HG03442 (cell line): ENCODE data around the gene EEF1G.
A peak's percentile ranks its signal among the peaks of the same experiment; 100 is the strongest.
"Not testable (repeated sequence)": the region's sequence is repeated elsewhere in the genome, so short reads cannot be mapped to it uniquely, and the experiment has no call there.

Experiments used
- ATAC-seq: cut with Tn5 transposase; IDR thresholded peaks from one replicate; pipeline ENCODE4 v1.9.1; 2021; ENCODE audit warnings: mild to moderate bottlenecking, moderate library complexity; ENCODE audit not compliant: unreplicated experiment

Gene EEF1G

DNA sequence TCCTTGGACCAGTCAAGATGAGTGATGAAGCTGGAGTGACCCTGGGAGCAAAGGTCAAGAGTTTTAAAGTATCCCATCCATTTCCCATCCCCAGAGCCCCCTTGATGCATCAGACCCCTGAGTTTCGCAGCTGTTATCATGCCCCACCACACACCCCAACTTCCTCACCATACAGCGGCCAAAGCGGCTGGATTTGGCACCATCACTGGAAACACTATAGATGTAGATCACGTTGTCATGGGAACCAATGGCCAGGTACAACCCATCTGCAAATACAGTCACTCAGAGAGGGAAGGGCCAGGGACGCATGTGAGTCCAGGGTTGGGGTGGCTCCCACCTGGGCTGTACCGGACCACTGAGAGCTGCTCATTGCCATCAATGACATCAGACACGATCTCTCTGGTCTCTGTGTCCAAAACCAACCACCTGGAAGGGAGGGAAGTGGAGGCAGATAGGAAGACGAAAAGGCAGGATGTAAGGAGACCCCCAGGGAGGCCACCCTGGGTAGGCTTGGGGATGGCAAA is 30.1 kb upstream of the EEF1G start:
- ATAC-seq: no peak

GRCh38 chr11:62603072-62603408 is 29.3 kb upstream of the EEF1G start:
- no peak for ATAC-seq

DNA sequence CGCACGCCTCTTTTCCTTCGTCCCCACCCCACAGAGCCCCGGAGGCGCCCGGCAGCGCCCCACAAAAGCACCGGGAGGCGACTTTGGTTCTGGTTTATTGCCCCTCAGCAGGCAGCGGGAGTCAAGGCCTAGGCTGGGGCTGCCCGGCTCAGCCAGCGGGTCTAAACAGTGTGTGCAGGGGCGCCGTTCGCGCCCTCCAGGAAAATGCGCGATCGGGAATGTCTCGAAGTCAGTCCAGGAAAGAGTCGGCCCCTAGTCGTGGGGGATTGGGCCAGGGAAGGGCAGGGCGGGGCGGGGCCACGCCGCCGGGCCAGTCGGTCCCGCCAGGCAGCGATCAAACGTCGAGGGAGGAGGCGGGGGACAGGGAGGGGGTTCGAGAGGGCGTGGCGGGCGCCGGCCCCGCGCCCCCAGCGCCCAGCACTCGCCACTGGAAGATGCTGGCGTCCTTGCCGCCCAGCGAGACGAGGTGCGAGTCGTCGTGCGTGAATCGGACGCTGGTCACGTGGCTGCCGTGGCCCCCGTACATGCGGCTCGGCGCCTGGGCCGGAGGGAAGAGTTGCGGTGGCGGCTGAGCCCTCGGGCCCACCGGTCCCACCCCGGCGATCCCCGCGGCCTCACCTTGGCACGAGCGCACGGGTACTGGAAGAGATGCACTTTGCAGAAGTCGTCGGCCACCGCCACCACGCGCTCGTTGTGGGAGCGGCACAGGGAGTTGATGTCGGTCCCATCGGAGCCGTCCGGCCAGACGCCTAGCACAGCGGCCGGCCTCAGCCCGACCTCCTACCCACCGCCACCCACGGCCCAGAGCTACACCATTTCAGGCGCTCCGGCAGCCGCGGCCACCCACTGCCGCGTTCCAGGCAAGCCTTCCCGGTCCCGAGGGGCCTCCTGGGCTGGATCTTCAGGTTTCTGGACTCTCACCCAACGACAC is 28.7 kb upstream of the EEF1G start:
- no peak for ATAC-seq

- ATAC-seq: peak; percentile 73
Measured at GRCh38 chr11:62601372-62602140, 27.9 kb upstream of the EEF1G start, which contains the start of gene MTA2. Gene MTA2 (minus strand): TSS chr11:62601865. CDS start chr11:62601450, 415 bp downstream.

GRCh38 chr11:62601122-62601371 is 27.4 kb upstream of the EEF1G start:
- ATAC-seq: peak; percentile 6

DNA sequence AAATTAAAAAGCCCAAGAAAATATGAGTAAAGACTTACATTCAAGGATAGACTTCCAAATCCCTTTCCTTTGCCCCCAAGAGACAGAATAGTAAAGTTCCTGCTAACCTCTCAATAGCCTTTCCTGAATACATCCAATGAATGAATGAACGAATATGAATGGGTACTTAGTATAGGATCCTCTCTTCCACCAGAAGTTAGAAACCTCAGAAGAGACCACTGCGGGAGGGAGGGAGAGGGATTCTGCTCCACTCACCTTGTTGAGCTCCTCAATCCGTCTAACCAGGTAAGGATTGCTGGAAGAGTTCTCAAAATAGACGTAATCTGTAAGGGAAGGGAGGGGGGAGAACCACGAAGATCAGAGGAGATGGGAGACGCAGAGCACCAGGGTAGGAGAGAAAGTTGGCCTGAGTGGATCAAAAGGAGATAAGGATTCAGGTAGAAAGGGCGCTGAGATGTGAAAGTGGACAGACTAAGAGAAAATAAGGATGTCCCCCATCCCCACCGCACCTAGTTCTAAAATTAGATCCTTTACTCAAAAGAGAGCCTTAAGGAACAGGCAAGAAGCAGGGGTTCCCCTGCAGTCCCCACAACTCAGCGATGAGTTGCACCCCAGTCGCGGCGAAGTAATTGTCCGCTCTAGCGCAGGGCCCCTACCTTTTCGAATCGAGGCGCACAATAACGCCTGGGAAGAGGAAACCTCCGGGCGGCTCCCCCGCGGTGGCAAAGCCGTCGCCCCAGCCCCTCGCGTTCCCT is 26.9 kb upstream of the EEF1G start:
- ATAC-seq: no peak

DNA sequence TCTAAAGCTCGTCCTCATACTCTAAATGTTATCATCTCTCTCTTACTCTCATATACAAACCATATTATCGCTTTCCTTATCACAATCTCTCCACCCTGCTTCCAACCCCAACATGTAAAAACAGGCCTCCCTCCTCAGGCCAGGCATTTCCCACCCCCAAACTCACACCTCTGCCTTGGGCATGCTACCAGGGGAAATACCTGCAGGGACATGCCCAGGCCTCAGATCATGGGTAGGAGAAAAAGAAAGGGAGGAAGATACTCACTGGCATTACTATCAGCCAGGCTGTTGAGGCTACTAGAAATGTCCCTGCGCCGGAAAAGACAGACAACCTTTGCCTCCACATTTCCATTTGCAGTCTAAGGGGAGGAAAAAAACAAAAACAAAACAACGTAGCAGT is 26.2 kb upstream of the EEF1G start:
- no peak for ATAC-seq

- ATAC-seq: peak; percentile 49
Measured at GRCh38 chr11:62599069-62599696, 25.5 kb upstream of the EEF1G start.

DNA sequence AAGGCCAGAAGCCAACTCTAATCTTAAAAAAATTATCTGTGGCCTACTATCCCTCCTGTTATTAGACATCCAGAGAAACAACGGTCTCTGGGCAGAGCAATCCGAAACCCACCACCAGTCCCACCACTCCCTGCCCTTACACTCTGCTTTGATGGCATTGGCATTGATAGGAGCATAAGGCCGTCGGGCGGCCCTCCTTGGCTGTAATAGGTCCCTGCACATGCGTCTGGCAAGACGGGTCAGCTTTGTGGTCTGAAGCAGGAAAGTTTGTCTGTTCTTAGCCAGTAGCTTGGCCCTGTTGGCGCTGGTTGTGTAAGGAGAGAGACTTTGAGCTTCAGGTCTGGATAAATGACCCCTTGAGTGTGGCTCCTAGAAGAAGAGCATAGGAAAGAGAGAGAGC is 21.4 kb upstream of the EEF1G start:
- no peak for ATAC-seq

- ATAC-seq: no peak
Measured at GRCh38 chr11:62593434-62594044, 19.8 kb upstream of the EEF1G start.

GRCh38 chr11:62592989-62593421 is 19.3 kb upstream of the EEF1G start:
- no peak for ATAC-seq

DNA sequence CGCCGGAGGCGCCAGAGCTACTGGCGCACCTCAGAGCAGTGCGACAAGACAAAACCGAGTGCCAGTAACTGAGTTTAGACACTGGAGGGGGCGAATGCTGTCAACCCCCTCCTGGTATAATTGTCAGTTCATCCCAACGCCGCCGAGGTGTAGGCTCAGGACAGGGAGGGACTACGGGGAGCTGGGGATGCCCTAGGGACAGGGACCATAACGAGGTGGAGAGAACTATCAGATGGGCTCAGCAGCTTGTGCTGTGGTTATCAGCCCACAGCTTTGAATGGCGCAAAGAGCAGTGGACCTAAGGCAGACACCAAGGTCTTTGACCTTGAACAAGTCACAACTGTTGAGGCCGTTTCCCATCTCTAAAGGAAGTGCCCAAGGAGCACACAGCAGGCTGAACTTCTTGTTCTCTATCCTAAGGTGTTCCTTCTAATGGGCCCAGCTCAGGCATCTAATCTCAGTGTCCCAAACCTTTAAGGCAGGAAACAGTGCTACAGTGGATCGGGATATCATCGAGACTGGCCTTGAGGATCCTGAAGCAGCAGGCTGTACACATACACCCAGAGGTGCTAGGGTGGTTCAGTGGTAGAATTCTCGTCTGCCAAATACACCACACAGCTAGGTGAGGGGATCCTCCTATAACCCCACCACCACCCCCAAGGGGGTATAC is 18.6 kb upstream of the EEF1G start:
- peak; percentile 4 for ATAC-seq

DNA sequence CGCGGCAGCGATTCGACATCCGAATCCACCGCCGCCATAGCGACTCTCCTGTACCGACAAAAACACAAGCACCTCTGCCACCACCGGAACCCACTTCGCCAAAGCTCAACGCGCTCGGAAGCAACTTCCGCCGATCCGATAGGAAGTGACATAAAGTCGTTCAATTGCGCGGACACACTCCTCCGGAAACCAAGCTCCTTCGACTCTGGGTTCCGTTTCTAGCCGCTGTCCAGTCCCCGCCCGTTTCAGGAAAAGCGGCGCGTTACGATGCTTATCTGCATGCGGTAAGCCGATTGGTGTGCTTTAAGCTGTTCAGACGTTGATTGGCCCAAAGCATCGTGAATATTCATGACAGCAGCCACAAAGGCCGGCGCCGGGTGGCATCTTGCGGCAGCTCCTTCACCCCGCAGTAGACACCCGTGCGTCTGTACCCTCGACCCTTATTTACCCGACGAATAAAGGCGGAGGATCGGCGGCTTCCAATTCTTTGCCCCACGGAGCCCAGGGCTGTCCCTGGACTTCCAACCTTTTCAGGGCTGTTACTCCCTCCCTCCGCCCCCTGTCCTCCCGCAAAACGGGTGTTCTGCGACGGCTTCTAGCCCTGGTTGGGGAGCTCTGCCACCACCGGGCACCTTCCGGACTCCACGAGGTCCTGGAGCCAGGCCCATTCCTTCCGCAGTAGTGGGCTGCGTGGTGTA is 17.9 kb upstream of the EEF1G start, which contains the start of gene TUT1:
TUT1 (minus strand) TSS at position 76 of the 698 bp plus-strand sequence; CDS start at position 38, 38 bp downstream.
- peak; percentile 75 for ATAC-seq

DNA sequence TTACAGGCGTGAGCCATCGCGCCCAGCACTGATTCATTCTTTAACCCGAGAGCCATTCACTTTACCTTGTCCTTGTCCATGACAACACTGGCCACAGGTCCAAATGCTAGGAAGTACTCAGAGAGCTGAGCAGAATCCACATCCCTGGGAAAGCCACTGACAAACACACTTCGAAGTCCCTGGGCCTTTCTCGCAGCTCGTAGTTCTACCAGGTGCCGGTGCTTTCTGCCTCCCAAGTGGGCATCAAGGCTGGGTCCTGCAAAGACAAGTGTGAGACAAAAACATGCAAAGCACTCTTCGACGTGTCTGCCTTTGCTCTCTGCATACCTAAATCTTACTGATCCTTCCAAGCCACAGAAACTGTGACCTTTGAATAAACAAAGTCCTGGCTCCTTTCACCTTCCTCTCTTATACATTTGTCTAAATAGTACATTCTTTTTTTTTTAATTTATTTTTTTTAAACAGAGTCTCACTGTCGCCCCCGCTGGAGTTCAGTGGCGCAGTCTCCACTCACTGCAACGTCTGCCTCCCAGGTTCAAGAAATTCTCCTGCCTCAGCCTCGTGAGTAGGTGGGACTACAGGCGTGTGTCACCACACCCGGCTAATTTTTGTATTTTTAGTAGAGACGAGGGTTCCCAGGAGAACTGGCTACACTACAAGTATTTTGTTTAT is 15.4 kb upstream of the EEF1G start:
- no peak for ATAC-seq

DNA sequence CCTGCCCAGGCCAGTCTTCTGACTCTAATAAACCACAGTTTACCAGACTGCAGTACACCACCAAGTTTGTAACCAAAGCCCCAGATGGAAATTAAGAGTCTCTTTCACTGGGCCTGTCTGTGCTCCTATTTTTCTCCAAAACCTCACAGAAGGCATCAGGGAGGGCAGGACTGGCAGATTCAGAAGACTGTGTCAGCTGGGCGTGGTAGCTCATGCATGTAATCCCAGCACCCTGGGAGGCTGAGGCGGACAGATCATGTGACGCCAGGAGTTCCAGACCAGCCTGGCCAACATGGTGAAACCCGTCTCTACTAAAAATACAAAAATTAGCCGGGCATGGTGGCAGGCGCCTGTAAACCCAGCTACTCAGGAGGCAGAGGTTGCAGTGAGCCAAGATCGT is 11.7 kb upstream of the EEF1G start:
- ATAC-seq: not testable (repeated sequence)

DNA sequence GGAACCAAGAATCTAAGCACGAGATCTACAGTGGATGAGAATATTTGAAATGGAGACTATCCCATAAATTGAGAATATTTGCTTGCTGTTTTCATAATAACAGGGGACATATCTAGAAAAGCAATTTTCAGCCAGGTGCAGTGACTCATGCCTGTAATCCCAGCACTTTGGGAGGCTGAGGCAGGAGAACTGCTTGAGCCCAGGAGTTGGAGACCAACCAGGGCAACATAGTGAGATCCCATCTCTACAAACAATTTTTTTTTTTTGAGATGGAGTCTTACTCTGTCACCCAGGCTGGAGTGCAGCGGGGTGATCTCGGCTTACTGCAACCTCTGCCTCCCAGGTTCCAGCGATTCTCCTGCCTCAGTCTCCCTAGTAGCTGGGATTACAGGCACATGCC is 8.0 kb upstream of the EEF1G start:
- not testable (repeated sequence) for ATAC-seq

DNA sequence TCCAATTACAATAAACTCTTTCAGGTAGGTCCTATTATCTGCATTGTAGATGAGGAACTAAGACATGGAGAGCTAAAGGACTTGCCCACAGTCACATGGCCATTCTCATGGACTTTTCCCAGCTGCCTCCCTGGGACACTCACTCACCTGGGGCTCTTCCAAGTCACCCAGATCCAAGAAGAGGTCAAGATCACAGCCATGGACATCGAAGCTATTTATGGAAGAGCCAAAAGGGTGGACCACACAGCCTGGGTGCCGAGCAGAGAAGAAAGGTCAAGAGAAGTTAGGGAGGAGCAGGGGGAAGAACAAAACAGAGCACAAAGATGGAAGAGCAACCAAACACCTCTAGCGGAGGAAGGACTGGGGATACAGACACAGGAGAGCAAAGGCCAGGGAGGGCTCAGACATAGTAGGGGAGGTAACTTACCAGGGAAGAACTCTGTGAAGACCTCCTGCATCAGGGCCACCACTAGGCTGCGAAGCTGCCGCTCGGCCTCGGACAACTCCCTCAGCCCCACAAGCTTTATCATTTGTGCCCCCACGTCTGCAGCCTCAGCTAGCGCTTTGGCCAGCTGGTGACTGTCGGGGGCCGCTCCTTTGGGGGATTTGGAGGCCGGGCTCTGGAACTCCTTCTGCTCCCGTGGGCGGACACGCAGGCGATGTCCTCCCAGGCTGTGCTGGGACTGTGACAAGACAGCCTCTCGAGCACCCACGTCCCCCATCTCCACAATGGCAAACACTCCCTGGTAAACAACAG is 7.4 kb upstream of the EEF1G start:
- ATAC-seq: no peak

DNA sequence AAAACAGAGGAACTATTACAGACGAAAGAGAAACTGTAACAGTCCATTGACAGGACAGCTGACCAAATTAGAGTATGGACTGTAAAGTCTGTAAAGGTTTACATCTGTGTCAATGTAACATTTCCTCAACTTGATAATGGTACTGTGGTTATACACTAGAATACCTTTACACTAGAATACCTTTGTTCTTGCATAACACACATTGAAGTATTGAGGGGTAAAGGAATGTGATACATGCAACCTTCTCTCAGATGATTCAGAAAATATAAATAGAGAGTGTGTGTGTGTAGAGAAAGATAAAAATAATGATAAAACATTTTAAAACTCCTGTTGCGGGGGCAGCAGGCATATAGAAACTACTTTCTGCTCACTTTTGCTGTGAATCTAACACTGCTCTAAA is 5.6 kb upstream of the EEF1G start:
- no peak for ATAC-seq
